Lower leg skin (tissue), 3 donors: ENCODE results near the gene FOXE1.

Experiments
- POLR2A ChIP-seq, 2 donors: fragments of 450-650 bp; IDR thresholded peaks; one replicate each; pipeline ENCODE4 v1.6.1; 2016 to 2017; ENCODE audit warnings: antibody characterized with exemption in 2 of 2, mild to moderate bottlenecking in 1 of 2, moderate library complexity in 1 of 2
- TF ChIP-seq, protein P1 (sequence below), 3 donors: fragments of 450-650 bp; IDR thresholded peaks; one replicate each; pipeline ENCODE4 v1.5.1; 2016; ENCODE audit warnings: antibody characterized with exemption in 3 of 3, mild to moderate bottlenecking in 3 of 3, moderate library complexity in 2 of 3

- TF ChIP-seq, protein P1, sequence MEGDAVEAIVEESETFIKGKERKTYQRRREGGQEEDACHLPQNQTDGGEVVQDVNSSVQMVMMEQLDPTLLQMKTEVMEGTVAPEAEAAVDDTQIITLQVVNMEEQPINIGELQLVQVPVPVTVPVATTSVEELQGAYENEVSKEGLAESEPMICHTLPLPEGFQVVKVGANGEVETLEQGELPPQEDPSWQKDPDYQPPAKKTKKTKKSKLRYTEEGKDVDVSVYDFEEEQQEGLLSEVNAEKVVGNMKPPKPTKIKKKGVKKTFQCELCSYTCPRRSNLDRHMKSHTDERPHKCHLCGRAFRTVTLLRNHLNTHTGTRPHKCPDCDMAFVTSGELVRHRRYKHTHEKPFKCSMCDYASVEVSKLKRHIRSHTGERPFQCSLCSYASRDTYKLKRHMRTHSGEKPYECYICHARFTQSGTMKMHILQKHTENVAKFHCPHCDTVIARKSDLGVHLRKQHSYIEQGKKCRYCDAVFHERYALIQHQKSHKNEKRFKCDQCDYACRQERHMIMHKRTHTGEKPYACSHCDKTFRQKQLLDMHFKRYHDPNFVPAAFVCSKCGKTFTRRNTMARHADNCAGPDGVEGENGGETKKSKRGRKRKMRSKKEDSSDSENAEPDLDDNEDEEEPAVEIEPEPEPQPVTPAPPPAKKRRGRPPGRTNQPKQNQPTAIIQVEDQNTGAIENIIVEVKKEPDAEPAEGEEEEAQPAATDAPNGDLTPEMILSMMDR (IDR thresholded peaks at IDR 0.05): no peak
- TF ChIP-seq POLR2A (IDR thresholded peaks at IDR 0.05): no peak
Measured at GRCh38 chr9:97854696-97855485, 1.9 kb downstream of the FOXE1 start.
